BLaER1 (cell line): ENCODE results near the gene SLC22A23.

Source experiments
- H3K27ac ChIP-seq: shearing (Covaris generic); formaldehyde crosslinking; 2 replicates; pipeline ENCODE4 v1.8.1; 2022
- H3K27me3 ChIP-seq: shearing (Covaris generic); formaldehyde crosslinking; 2 replicates; pipeline ENCODE4 v1.8.1; 2022
- H3K36me3 ChIP-seq: shearing (Covaris generic); formaldehyde crosslinking; 2 replicates; pipeline ENCODE4 v1.8.1; 2022
- H3K4me1 ChIP-seq: shearing (Covaris generic); formaldehyde crosslinking; 2 replicates; pipeline ENCODE4 v1.8.1; 2022
- H3K4me2 ChIP-seq: shearing (Covaris generic); formaldehyde crosslinking; 2 replicates; pipeline ENCODE4 v1.8.1; 2022
- H3K4me3 ChIP-seq: shearing (Covaris generic); formaldehyde crosslinking; 2 replicates; pipeline ENCODE4 v1.8.1; 2022
- H3K9ac ChIP-seq: shearing (Covaris generic); formaldehyde crosslinking; 2 replicates; pipeline ENCODE4 v1.8.1; 2022
- H3K9me3 ChIP-seq: shearing (Covaris generic); formaldehyde crosslinking; 2 replicates; pipeline ENCODE4 v1.8.1; 2022
- H4K20me1 ChIP-seq: shearing (Covaris generic); formaldehyde crosslinking; 2 replicates; pipeline ENCODE4 v1.8.1; 2022
- Cebpa-rat ChIP-seq: shearing (Covaris generic); IDR thresholded peaks from 2 replicates; pipeline ENCODE4 v1.8.1; 2022

The SLC22A23 gene

GRCh38 chr6:3227363-3228045, 229.3 kb downstream of the SLC22A23 start, which contains the start of gene TUBB2B:
Gene TUBB2B, minus strand, starts transcription at chr6:3227653. Its CDS starts 110 bp downstream, at chr6:3227543.
- peak within 1 kb of the TSS; percentile 90 for H3K4me2 ChIP-seq
- peaks cover 70% of the 10 kb centered on the region for H3K27me3 ChIP-seq
- no peak for TF ChIP-seq Cebpa-rat
- H3K9ac ChIP-seq = no peak within 1 kb of the TSS; the same call in 1 of the 2 replicates
- H3K9me3 ChIP-seq = no peaks in the 10 kb centered on the region
- H3K27ac ChIP-seq = no peak within 1 kb of the TSS
- H3K4me1 ChIP-seq = peaks cover 34% of the 10 kb centered on the region
- H3K4me3 ChIP-seq = peak within 1 kb of the TSS; percentile 63
- H3K36me3 ChIP-seq = no peaks in the 10 kb centered on the region
- peaks cover 62% of the 10 kb centered on the region for H4K20me1 ChIP-seq

- no peak overlapping the region; the same call in 1 of the 2 replicates for H3K9ac ChIP-seq
- H3K27me3 ChIP-seq = peaks cover 62% of the 10 kb centered on the region
- no peak overlapping the region for H3K27ac ChIP-seq
Measured at GRCh38 chr6:3226481-3227362, 230.1 kb downstream of the SLC22A23 start.

GRCh38 chr6:3226042-3226441, 230.8 kb downstream of the SLC22A23 start:
- no peak overlapping the region for H3K27ac ChIP-seq
- no peaks in the 10 kb centered on the region for H3K9me3 ChIP-seq
- H3K4me2 ChIP-seq = no peak overlapping the region
- peaks cover 55% of the 10 kb centered on the region for H3K27me3 ChIP-seq
- peaks cover 34% of the 10 kb centered on the region for H3K4me1 ChIP-seq
- no peaks in the 10 kb centered on the region for H3K36me3 ChIP-seq
- no peak overlapping the region for H3K9ac ChIP-seq
- no peak overlapping the region for H3K4me3 ChIP-seq
- H4K20me1 ChIP-seq = peaks cover 48% of the 10 kb centered on the region
- TF ChIP-seq Cebpa-rat = no peak

More at GRCh38 chr6:3226481-3227362, 230.1 kb downstream of the SLC22A23 start:
- no peak for TF ChIP-seq Cebpa-rat
- H3K4me3 ChIP-seq = peak overlapping the region; percentile 63
- peaks cover 34% of the 10 kb centered on the region for H3K4me1 ChIP-seq
- H4K20me1 ChIP-seq = peaks cover 55% of the 10 kb centered on the region
- peak overlapping the region; percentile 90 for H3K4me2 ChIP-seq
- H3K9me3 ChIP-seq = no peaks in the 10 kb centered on the region
- H3K36me3 ChIP-seq = no peaks in the 10 kb centered on the region

- no peak overlapping the region for H3K4me2 ChIP-seq
- no peaks in the 10 kb centered on the region for H3K9me3 ChIP-seq
- no peaks in the 10 kb centered on the region for H3K36me3 ChIP-seq
- H3K9ac ChIP-seq = no peak overlapping the region
- H3K4me3 ChIP-seq = no peak overlapping the region
- H4K20me1 ChIP-seq = peaks cover 16% of the 10 kb centered on the region
- peaks cover 12% of the 10 kb centered on the region for H3K4me1 ChIP-seq
- TF ChIP-seq Cebpa-rat = no peak
- H3K27ac ChIP-seq = no peak overlapping the region
- peaks cover 32% of the 10 kb centered on the region for H3K27me3 ChIP-seq
Measured at GRCh38 chr6:3222506-3223038, 234.3 kb downstream of the SLC22A23 start.

- Histone ChIP-seq H3K4me2 (no peak overlapping the region), H4K20me1 (0 out of 2 replicates have a peak, but pooled peaks cover 7% of the 10 kb centered on the region), H3K9me3 (no peaks in the 10 kb centered on the region), H3K27me3 (peaks cover 22% of the 10 kb centered on the region), H3K36me3 (no peaks in the 10 kb centered on the region), H3K4me1 (peaks cover 2% of the 10 kb centered on the region), H3K27ac (no peak overlapping the region), H3K9ac (no peak overlapping the region), H3K4me3 (no peak overlapping the region)
- no peak for TF ChIP-seq Cebpa-rat
Measured at GRCh38 chr6:3221578-3221977, 235.3 kb downstream of the SLC22A23 start.

GRCh38 chr6:3220366-3220765, 236.5 kb downstream of the SLC22A23 start:
- Histone ChIP-seq H3K4me1 (no peaks in the 10 kb centered on the region), H4K20me1 (no peaks in the 10 kb centered on the region)
- no peak for TF ChIP-seq Cebpa-rat

More at GRCh38 chr6:3220366-3220765, 236.5 kb downstream of the SLC22A23 start:
- Histone ChIP-seq H3K9ac (no peak overlapping the region), H3K4me2 (no peak overlapping the region), H3K9me3 (no peaks in the 10 kb centered on the region), H3K27ac (no peak overlapping the region), H3K27me3 (peaks cover 12% of the 10 kb centered on the region; the same call in 1 of the 2 replicates), H3K4me3 (no peak overlapping the region), H3K36me3 (no peaks in the 10 kb centered on the region)
